GM10266 (cell line): ENCODE results near the gene FAHD2B.
"Not testable (repeated sequence)": the region's sequence is repeated elsewhere in the genome, so short reads cannot be mapped to it uniquely, and the experiment has no call there.

Experiments used
- DNase-seq: peaks from one replicate; pipeline ENCODE4 v3.0.0; 2012; ENCODE audit errors: extremely low spot score
- TF ChIP-seq, protein P1 (sequence below): IDR thresholded peaks from 2 replicates; pipeline ENCODE4 v1.5.1; 2012; ENCODE audit warnings: mild to moderate bottlenecking, low read depth; ENCODE audit not compliant: control insufficient read depth, insufficient read depth; ENCODE audit errors: missing control alignments

Gene FAHD2B

DNA sequence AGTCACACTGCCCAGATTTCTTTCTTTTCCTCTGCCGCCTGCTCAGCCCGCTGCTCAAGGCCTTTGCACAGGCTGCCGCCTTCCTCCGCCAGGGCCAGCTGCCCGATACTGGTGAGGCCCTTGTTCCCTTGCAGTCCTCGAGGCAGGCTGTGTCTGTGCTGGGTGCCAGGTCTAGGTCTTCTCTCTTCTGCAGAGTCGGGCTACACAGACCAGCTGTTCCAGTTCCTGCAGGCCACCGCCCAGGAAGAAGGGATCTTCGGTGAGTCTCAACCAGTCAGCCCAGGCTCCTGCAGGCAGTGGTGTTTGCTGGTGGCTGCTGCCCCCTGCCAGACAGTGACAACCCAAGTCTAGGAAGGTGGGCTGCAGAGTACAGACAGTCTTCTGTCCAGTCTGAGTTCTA, 12.5 kb downstream of the FAHD2B start:
- not testable (repeated sequence) for DNase-seq

DNA sequence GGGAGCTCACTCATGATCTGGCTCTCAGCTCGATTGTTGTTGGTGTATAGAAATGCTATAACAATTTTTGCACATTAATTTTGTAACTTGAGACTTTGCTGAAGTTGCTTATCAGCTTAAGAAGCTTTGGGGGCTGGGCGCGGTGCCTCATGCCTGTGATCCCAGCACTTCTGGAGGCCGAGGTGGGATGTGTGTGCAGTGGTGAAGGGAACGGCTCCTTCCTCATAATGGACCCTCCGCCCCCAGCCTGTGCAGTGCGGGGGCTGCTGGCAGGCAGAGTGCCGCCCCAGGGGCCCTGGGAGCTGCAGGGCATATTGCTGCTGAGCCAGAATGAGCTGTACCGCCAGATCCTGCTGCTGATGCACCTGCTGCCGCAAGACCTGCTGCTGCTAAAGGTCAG, 13.8 kb downstream of the FAHD2B start:
- not testable (repeated sequence) for DNase-seq

DNA sequence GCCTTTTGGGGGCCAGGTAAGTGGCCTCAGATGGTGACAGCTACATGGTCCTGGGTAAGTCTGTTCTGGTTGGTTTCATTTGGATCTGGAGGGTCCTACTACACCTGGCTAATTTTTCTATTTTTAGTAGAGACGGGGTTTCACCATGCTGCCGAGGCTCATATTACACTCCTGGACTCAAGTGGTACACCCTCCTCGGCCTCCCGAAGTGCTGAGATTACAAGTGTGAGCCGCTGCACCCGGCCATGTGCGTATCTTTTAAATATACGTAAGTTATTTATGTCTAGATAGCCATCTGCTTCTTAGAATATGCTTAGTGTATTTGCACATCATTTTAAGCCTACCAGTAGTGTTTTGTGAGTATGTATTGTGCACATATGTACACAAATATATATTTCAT, 17.5 kb downstream of the FAHD2B start:
- DNase-seq = not testable (repeated sequence)

DNA sequence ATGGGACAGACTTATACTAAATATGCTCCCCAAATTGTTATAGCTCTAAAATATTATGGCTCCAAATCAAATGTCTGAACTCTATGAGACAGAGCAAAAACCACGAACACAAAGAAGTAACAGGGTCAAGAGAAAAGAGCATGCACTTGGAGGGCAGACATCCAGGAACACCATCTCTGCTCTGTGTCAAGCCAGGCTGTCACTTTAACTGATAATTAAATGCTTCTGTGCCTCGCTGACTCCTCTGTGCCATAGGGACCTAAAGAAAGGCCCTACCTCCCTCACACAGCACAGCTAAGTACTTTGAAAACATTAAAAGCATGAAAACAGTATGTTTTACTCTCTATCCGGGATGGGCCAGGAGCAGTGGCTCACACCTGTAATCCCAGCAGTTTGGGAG, 23.8 kb downstream of the FAHD2B start:
- DNase-seq = not testable (repeated sequence)

DNA sequence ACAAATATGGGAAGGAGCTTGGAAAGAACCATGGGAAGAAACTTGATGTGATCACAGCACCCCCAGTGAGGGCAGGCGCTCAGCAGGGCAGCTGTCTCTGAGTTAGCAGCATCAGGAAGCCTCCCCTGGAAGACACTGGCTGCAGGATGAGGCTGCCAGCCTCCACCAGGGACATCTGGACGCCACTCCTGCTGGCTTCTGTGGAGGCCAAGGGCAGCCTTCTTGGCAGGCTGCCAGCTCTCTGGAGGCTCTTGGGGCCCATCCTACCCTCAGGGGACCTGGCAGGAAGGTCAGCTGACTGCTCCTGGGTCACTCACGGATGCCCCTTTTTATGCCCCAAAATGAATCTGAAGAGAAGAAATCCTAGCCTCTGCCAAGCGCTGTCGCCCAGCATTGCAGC, 26.0 kb downstream of the FAHD2B start:
- DNase-seq = not testable (repeated sequence)

DNA sequence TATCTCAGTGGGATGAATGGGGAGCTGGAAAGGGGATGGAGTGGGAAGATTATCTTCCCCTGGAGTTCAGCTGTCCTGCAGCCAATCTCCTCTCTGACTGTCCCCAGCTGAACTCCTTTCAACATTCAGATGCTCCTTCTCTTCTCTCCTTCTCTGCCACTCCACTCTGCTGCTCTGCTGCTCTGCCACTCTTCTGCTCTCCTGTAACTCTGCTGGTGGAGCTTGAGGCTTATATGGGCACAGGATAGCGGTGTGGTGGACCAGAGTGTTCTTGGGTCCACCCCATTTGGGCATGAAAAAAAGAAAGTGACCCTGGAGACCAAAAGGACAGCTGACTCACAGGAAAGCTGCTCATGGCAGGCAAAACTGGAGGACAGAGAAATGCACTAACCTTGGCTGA, 26.6 kb downstream of the FAHD2B start:
- no peak for DNase-seq
- TF ChIP-seq, protein P1, sequence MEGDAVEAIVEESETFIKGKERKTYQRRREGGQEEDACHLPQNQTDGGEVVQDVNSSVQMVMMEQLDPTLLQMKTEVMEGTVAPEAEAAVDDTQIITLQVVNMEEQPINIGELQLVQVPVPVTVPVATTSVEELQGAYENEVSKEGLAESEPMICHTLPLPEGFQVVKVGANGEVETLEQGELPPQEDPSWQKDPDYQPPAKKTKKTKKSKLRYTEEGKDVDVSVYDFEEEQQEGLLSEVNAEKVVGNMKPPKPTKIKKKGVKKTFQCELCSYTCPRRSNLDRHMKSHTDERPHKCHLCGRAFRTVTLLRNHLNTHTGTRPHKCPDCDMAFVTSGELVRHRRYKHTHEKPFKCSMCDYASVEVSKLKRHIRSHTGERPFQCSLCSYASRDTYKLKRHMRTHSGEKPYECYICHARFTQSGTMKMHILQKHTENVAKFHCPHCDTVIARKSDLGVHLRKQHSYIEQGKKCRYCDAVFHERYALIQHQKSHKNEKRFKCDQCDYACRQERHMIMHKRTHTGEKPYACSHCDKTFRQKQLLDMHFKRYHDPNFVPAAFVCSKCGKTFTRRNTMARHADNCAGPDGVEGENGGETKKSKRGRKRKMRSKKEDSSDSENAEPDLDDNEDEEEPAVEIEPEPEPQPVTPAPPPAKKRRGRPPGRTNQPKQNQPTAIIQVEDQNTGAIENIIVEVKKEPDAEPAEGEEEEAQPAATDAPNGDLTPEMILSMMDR = no peak

DNA sequence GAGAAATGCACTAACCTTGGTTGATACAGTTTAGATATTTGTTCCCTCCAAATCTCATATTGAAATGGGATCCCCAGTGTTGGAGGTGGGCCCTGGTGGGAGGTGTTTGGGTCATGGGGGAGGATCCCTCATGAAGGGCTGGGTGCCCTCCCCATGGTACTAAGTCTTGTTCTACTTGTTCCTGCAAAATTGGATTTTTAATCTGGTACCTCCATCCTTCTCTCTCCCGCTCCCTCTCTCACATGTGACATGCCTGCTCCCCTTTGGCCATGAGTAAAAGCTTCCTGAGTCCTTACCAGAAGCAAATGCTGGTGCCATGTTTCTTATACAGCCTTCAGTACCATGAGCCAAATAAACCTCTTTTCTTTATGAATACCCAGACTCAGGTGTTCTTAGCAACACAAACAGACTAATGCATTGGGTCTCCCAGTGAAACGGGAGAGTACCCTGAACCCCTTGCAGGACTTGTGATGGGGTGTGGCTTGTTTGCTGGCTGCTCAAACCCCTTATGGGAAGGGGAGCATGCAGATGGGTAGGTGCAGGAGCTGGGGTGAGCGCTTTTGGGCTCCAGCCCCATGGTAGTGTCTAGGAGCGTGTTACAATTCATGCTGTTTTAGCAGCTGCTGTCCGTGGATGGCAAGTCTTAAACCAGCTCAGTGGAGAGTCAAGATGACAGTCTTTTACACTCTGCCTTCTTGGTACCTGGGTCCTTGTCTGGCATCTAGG, 27.2 kb downstream of the FAHD2B start:
- TF ChIP-seq, protein P1 = no peak

DNA sequence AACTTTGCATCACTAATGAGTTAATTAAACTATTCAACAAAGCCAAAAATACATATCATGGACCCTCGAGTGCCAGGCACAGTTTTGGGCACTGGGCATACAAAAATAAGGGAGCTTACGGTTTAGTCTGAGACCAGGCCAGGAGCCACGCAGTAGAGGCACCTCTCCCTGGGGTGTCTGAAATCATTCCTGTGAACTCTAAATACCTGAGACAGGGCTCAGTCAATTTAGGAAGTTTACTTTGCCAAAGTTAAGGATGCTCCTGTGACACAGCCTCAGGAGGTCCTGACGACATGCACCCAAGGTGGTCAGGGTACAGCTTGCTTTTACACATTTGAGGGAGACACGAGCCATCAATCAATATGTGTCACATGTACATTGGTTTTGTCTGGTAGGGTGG, 28.7 kb downstream of the FAHD2B start:
- DNase-seq = not testable (repeated sequence)

More for the DNA sequence above, 27.2 kb downstream of the FAHD2B start:
- DNase-seq = no peak

DNA sequence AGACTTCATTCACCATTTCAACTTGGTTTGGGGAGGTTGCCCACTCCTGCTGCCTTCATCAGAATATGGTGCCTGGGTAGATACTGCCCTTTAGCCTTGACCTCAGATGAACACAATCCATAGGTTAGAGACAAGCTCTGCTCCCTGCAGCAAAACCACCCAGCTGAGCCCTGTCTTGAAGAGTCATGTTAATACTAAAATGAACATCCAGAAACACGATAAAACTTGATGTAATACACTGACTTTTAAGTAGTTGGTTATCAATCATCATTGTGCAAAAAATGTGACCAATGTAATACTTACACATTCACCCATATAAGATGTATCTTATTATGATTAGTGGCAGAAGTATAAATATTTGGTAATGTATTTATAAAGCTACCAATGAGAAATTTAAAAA, 32.7 kb downstream of the FAHD2B start:
- not testable (repeated sequence) for DNase-seq

DNA sequence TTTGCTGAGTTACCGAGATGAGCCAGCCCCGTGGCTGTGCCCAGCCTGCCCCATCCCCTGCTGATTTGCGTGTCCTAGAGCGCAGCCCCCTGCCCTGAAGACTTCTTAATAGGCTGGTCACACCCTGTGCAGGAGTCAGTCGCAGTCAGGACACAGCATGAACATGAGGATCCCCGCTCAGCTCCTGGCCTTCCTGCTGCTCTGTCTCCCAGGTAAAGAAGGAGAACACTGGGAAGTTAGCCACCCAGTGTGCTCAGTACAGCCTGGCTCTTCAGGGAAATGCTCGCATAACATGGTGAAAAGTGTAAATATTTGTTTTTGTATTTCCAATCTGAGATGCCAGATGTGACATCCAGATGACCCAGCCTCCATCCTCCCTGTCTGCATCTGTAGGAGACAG, 34.9 kb downstream of the FAHD2B start:
- not testable (repeated sequence) for DNase-seq

DNA sequence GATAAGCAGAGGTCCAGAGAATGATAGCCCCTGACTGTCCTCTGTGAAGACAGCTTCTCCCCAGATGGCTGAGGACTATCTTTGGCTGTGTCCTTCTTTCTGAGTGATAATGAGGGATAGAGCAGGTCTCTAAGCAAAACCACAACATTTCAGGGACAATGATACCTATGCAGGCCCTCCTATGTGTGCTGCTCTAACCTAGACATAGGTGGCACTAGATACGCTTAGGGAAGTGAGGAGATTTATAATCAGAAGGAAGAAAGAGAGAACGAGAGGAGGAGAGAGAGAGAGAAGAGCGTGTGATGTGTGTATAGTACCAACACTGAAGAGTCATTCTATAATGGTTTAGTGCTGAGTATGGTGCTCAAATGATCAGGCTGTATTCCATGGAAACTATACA, 38.5 kb downstream of the FAHD2B start:
- DNase-seq = not testable (repeated sequence)

DNA sequence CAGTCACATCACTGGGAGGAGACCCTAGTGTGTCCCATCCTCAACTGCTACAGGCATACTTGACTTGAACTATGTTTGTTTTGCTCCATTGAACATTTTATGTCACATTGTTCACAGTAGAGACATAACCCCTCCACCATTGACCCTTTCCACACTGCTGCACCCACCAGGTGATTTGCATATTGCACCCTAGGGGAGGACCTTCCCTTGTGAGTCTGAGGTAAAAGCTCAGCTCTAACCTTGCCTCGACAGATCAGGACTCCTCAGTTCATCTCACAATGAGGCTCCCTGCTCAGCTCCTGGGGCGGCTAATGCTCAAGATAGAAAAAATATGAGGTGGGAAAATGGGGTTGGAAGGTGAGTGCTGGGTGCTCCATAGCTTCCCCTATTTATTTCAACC, 44.6 kb downstream of the FAHD2B start:
- DNase-seq = not testable (repeated sequence)

DNA sequence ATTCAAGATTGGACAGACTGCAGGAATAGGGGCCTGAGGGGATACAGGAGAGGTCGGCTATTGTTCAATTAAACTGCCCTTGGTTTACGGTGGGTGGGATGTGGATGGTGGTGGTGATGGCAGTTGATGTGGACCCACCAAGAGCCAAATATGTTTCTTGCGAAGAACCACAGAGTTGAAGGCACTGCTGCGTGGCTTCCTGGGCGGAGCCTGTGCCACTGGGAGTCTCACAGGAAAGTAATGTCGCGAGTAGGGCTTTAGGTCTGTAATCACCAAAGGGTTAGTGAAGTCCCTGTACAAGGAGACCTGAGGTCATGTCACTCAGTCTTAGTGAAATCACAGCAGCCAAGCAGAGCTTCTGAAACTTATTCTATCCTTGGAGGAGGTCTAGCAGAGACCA, 46.2 kb downstream of the FAHD2B start:
- not testable (repeated sequence) for DNase-seq

DNA sequence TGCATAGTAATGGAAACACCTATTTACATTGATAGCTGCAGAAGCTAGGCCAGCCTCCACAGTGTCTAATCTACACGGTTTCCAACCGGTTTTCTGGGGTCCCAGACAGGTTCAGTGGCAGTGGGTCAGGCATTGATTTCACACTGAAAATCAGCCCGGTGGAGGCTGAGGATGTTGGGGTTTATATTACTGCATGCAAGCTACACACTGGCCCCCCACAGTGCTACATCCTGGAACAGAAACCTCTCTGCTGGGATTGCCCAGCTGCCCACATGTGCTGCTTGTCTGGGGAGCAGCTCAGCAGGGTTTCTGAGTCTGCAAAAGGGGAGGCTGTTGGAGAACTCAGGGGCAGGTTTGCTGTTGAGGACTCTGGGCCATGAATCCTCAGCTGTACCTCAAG, 48.0 kb downstream of the FAHD2B start:
- DNase-seq = not testable (repeated sequence)

DNA sequence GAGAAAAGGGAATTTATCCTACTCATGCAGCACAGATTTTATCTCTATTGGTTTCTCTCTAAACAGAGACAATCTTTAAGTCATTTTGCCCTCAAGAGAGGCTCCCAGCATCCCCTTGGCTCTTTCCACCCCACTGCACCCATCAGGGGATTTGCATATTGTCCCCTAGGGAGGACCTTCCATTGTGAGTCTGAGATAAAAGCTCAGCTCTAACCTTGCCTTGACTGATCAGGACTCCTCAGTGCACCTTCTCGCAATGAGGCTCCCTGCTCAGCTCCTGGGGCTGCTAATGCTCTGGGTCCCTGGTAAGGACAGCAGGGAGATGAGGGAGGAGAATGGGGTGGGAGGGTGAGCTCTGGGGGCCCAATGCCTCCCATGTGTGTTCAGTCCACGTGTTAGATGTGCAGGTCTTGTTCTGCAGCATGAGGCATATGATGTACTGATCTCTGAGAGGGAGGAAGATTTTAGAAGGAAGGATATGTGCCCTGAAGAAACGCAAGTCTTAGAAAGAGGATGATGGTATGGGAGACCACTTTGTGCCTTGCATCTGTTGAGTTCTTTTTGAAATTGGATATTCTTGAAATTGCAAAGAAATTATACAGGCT, 48.7 kb downstream of the FAHD2B start:
- DNase-seq = not testable (repeated sequence)
